BJ (cell line): ENCODE results near the gene PARD3. TPM values are rescaled to one million over a fixed set of nuclear protein-coding genes. Genes with fewer than 3 reads are reported as not detected.
"Not testable (repeated sequence)": the region's sequence is repeated elsewhere in the genome, so short reads cannot be mapped to it uniquely, and the experiment has no call there.

Experiments used
- CTCF ChIA-PET: fragments of 350-600 bp; formaldehyde crosslinking; extraction: SDS; loops from one replicate; lab custom pipeline; 2021; ENCODE audit warnings: antibody characterized with exemption, inconsistent platforms; lab: Yijun Ruan, JAX
- POLR2A ChIA-PET: fragments of 300-600 bp; sonication (Branson Sonifier 250); formaldehyde crosslinking; extraction: SDS; loops from one replicate; lab custom pipeline; 2021; ENCODE audit warnings: antibody characterized with exemption; lab: Charles Lee
- DNase-seq: peaks from one replicate; pipeline ENCODE4 v3.0.0-alpha.2; 2011; ENCODE audit warnings: low read depth
- H3K27me3 ChIP-seq: 2 replicates; pipeline ENCODE4 v1.6.0; 2011; ENCODE audit warnings: low read length; ENCODE audit not compliant: control insufficient read depth, insufficient read depth
- H3K36me3 ChIP-seq: 2 replicates; pipeline ENCODE4 v1.5.1; 2011; ENCODE audit warnings: low read length; ENCODE audit not compliant: control insufficient read depth, insufficient read depth
- H3K4me3 ChIP-seq: 2 replicates; pipeline ENCODE4 v1.5.1; 2011; ENCODE audit warnings: low read depth, mild to moderate bottlenecking, control low read depth, low read length
- CTCF ChIP-seq: IDR thresholded peaks from 2 replicates; pipeline ENCODE4 v1.5.1; 2011; ENCODE audit warnings: low read depth, mild to moderate bottlenecking, control low read depth, inconsistent platforms, low read length, moderate library complexity; ENCODE audit not compliant: insufficient read depth
- polyA plus RNA-seq: library from polyadenylated mRNA; depleted of rRNA; stranded (reverse); fragments of >200 nt; gene quantifications from 2 replicates; pipeline ENCODE4 v1.2.3, GENCODE V29; 2011

The PARD3 gene
- polyA plus RNA-seq, 1 experiment, result 17.7 TPM

DNA sequence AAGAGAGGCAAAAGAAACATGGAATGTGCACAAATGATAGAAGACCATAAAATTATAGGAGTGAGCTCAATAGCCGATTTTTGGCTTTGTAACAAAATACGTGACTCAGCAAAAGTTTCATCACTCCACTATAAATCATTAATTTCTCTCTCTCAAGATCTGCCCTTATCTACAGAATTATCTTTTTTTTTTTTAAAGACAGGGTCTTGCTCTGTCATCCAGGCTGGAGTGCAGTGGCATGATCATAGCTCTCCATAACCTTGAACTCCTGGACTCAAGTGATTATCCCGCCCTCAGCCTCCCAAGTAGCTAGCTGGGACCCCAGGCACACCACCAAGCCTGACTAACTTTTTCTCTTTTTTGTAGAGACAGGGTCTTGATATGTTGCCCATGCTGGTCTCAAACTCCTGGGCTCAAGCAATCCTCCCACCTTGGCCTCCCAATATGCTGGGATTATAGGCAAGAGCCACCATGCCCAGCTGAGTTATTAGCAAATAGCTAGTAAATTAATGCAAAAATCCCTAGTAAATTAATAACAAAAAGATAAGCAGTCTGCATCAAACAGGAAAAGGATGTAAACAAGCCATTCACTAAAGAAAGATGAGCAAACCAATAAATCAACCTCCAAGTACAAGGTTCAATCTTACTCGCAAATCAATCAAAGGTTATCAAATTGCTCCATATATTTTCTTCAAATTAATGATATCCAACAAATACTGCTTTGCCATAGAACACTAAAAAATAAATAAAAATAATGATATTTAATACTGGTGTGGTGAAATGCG, 450.7 kb downstream of the PARD3 start:
- H3K36me3 ChIP-seq, result no peaks in the 10 kb centered on the region
- H3K27me3 ChIP-seq, result no peaks in the 10 kb centered on the region
- DNase-seq, result no peak
- H3K4me3 ChIP-seq, result no peak overlapping the region
- TF ChIP-seq CTCF, result no peak
- POLR2A ChIA-PET, result interaction anchor here (0.7 kb wide), 1 partner anchor 160 kb away, joined by 3 read pairs; no protein-coding TSS in a partner anchor
- CTCF ChIA-PET, result interaction anchor here (0.6 kb wide), 1 partner anchor 438 kb away, joined by 3 read pairs; no protein-coding TSS in a partner anchor

DNA sequence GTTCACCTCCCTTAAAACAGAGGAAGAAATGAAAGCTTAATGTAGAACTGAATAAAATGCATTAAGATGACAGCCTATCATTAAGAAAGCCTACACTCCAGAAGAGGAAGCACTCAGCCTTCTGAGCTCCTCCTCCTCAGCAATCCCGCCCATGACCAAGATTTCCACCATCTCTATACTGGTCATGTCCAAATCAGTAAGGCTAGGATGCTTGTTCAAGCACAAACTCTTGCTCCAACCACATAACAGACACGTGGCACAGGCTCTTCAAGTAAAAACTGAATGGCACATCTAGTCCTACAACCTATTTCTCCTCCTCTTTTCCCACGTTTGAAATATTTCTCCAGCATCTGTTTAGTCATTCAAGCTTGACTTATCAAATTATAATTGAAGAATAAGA, 454.1 kb downstream of the PARD3 start:
- Histone ChIP-seq H3K4me3 (no peak overlapping the region), H3K36me3 (peaks cover 1% of the 10 kb centered on the region; the same call in 1 of the 2 replicates), H3K27me3 (no peaks in the 10 kb centered on the region)
- no peak for DNase-seq
- ChIA-PET POLR2A (no interaction called here), CTCF (no interaction called here)
- TF ChIP-seq CTCF, result no peak

- CTCF ChIA-PET, result no interaction called here
- DNase-seq, result no peak
- peaks cover 1% of the 10 kb centered on the region; the same call in 1 of the 2 replicates for H3K36me3 ChIP-seq
- POLR2A ChIA-PET, result no interaction called here
- H3K4me3 ChIP-seq, result no peak overlapping the region
- H3K27me3 ChIP-seq, result no peaks in the 10 kb centered on the region
- TF ChIP-seq CTCF, result no peak
Observed at GRCh38 chr10:34359435-34359813, 455.7 kb downstream of the PARD3 start.

GRCh38 chr10:34358729-34359434, 456.2 kb downstream of the PARD3 start:
- Histone ChIP-seq H3K27me3 (no peaks in the 10 kb centered on the region), H3K36me3 (peaks cover 1% of the 10 kb centered on the region; the same call in 1 of the 2 replicates), H3K4me3 (no peak overlapping the region)
- CTCF ChIA-PET, result no interaction called here
- no peak for TF ChIP-seq CTCF
- no peak for DNase-seq
- POLR2A ChIA-PET, result no interaction called here

GRCh38 chr10:34356463-34356862, 458.6 kb downstream of the PARD3 start:
- Histone ChIP-seq H3K36me3 (peaks cover 1% of the 10 kb centered on the region; the same call in 1 of the 2 replicates), H3K27me3 (no peaks in the 10 kb centered on the region), H3K4me3 (no peak overlapping the region)
- ChIA-PET CTCF (no interaction called here), POLR2A (no interaction called here)
- TF ChIP-seq CTCF, result no peak
- no peak for DNase-seq

DNA sequence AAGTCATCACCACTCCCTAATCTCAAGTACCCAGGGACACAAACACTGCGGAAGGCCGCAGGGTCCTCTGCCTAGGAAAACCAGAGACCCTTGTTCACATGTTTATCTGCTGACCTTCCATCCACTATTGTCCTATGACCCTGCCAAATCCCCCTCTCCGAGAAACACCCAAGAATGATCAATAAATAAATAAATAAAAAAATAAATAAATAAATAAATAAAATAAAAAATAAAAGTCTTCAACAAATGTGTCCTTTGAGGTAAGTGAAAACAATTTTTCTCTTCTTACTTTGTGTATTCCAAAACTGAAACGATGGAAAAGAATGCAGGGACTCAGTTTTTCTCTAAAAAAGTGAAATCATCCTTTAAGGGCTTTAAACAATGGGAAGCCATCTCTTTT, 461.6 kb downstream of the PARD3 start:
- H3K27me3 ChIP-seq, H3K36me3 ChIP-seq, POLR2A ChIA-PET, H3K4me3 ChIP-seq, DNase-seq, CTCF ChIA-PET: not testable (repeated sequence)

DNA sequence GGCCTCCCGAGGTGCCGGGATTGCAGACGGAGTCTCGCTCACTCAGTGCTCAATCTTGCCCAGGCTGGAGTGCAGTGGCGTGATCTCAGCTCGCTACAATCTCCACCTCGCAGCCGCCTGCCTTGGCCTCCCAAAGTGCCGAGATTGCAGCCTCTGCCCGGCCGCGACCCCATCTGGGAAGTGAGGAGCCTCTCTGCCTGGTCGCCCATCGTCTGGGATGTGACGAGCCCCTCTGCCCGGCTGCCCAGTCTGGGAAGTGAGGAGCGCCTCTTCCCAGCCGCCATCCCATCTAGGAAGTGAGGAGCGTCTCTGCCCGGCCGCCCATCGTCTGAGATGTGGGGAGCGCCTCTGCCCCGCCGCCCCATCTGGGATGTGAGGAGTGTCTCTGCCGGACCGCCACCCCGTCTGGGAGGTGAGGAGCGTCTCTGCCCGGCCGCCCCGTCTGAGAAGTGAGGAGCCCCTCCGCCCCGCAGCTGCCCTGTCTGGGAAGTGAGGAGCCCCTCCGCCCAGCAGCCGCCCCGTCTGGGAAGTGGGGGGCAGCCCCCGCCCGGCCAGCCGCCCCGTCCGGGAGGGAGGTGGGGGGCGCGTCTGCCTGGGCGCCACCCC, 462.4 kb downstream of the PARD3 start:
- CTCF ChIA-PET, POLR2A ChIA-PET, DNase-seq, H3K4me3 ChIP-seq, H3K36me3 ChIP-seq, H3K27me3 ChIP-seq: not testable (repeated sequence)
